Retinal pigment epithelial cell (primary cell): ENCODE results near the gene GRIA4.

Source experiments
- DNase-seq: peaks from one replicate; pipeline ENCODE4 v3.0.0-alpha.2; 2010; ENCODE audit warnings: low read depth
- H3K4me3 ChIP-seq: 2 replicates; pipeline ENCODE4 v1.5.1; 2011; ENCODE audit warnings: mild to moderate bottlenecking, low read length, control low read depth, moderate library complexity
- TF ChIP-seq, protein P1 (sequence below): conservative IDR thresholded peaks from 2 replicates; pipeline ENCODE4 v1.5.1; 2011; ENCODE audit warnings: low read depth, low read length, control low read depth, inconsistent platforms

Gene GRIA4

DNA sequence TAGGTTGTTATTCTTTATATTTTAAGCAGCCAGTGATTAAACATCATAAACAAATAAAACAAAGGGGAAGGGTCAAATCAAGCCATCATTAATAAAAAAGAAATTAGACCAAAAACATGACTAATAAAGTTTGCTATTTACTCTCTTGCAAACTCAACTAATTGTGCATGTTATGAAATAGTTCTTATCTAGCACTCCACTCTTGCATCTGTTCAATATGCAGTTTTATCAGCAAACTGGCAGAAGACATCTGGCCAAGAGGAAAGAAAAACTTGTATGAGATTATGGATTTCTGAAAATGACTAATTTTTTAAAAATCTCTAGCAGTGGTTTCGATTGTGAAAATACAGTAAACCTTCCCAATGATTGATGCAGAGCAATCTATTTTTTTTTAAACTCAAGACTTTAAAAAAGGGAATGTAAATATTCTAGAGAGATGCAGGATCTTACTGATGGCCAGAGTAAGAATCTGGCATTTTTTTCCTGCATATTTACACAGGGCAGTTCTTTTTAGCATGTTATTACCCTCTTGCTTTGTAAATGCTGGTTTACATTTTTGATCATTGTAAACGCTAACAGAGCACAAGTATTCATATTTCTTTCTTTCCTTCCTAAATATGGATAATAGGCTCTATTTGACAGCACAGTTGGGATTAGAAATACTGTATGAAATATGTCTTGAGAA is 83.3 kb downstream of the GRIA4 start:
- H3K4me3 ChIP-seq, result no peak overlapping the region
- TF ChIP-seq, protein P1, sequence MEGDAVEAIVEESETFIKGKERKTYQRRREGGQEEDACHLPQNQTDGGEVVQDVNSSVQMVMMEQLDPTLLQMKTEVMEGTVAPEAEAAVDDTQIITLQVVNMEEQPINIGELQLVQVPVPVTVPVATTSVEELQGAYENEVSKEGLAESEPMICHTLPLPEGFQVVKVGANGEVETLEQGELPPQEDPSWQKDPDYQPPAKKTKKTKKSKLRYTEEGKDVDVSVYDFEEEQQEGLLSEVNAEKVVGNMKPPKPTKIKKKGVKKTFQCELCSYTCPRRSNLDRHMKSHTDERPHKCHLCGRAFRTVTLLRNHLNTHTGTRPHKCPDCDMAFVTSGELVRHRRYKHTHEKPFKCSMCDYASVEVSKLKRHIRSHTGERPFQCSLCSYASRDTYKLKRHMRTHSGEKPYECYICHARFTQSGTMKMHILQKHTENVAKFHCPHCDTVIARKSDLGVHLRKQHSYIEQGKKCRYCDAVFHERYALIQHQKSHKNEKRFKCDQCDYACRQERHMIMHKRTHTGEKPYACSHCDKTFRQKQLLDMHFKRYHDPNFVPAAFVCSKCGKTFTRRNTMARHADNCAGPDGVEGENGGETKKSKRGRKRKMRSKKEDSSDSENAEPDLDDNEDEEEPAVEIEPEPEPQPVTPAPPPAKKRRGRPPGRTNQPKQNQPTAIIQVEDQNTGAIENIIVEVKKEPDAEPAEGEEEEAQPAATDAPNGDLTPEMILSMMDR, result no peak
- no peak for DNase-seq

DNA sequence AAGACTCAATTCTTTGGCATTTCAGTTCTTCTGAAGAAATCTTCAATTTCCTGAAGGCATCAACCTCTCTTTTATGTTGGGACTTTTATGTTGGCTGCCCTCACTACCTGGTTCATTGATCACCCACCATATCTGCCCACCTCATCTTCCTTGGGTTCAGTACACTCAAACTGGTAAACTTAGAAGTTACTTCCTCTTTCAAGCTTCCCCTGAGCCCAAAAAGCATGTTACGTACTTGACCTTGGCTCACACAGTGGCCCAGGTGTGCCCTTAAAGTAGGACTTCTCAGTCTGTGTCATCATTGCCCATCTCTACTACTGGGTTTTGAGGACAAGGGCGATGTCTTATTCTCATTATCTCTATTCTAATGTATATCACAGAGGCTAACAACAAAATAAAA is 86.1 kb downstream of the GRIA4 start:
- no peak overlapping the region for H3K4me3 ChIP-seq
- TF ChIP-seq, protein P1, result no peak
- DNase-seq, result no peak

DNA sequence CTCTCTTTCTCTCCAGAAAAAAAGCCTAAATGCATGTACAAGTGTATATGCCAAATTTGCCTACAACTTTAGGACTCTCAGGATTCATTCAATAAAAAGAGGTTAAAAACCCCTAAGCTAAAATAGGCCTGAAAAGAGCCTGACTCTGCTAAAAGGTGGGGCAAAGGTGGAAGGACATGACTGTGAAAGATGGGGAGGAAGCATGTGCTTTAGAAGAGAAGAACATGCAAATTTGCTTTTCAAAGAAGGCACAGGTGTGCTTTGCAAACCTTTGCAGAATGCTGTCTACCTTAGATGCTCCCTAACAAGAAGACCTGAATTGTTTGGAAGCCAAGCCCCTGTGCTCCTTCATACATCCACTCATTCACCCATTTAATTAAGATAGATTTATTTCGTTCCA is 87.4 kb downstream of the GRIA4 start:
- H3K4me3 ChIP-seq, result no peak overlapping the region
- no peak for DNase-seq
- TF ChIP-seq, protein P1, result no peak

DNA sequence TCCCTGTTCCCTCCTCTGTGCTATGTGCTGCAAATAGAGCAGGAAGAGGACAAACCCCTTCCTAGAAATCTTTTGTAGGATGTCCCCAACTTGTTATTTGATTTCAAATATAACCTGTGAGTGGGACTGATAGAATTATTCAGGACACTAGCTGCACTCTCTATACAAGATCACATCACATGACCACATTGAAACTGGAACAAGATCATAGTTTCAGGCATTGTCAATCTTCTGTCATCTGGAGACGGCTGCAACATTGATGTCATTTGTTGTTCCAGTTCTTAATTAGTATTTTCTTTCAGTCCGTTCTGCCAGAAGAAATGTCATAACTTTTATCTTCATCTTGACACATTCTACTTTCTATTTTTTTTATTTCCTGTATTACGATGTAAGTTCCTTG is 89.3 kb downstream of the GRIA4 start:
- TF ChIP-seq, protein P1, result no peak
- no peak overlapping the region for H3K4me3 ChIP-seq
- no peak for DNase-seq

DNA sequence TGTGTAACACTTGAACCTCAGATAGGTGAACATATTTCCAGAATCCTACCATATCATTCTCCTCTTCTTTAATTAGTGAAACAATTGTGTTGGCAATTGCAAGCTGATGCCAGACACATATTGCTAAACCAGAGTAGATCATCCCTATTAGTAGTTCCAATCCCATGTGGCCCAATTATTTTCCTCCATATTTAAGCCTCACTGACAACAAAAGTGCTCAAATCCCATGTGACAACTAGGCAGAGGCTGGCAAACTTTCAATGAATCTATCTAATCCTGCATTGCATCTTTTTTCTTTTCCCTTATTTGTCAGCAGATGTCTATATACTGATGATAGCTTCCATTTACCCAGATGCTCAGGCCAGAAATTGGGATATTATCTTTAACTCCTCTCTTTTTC is 90.4 kb downstream of the GRIA4 start:
- DNase-seq, result no peak
- no peak overlapping the region for H3K4me3 ChIP-seq
- TF ChIP-seq, protein P1, result no peak

DNA sequence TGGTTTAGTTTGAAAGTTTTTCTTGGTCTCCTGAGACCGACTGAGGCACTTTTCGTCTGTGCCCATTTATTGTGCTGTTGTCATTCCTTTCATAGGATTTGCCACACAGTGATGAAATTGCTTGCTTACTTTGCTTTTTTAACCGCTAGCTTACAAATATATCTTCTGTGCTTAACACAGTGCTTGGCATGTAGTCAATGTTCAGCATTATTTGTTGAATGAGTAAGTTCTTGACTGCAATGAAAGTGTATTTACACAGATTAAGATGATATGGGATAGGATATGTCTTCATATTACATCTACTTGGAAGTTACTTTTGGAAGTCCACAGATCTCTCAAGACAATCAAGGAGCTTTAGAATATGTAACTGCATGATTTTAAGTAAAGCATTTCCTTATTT is 91.2 kb downstream of the GRIA4 start:
- no peak for DNase-seq
- no peak overlapping the region for H3K4me3 ChIP-seq
- TF ChIP-seq, protein P1, result no peak

DNA sequence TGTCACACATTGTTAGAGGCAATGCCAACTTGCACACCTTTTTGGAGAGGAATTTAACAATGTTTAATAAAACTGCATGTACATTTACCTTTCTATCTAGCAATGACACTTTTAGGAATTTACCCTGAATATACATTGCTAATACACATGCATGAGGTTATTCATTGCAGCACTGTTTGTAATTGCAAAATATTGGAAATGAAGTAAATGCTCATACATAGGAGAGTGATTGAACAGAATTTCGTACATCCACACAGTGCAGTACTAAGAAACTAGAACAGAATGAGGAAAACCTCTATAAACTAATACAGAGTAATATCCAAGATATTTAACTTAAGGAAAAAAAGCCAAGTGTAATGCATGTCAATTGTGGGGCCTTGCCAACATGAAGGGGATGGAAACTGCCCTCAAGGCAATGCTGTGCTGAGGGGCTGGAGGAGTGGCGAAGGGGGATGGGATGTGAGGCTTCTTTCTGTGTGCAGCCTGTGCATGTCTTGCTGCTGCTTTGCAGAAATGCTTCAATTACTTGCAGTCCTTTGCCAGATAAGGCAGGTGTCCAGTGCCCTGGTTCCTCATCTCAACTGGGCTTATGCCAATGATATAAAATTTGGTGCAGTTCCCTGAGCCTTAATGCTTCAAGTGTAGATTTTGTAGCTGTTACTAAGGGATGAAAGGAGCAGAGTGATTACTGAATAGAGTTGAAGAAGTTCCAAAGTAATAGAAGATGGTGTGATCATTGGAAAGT is 96.1 kb downstream of the GRIA4 start:
- no peak overlapping the region for H3K4me3 ChIP-seq
- TF ChIP-seq, protein P1, result no peak
- DNase-seq, result no peak
